ENCODE results near the gene CCR5AS.
"Not testable (repeated sequence)": the region's sequence is repeated elsewhere in the genome, so short reads cannot be mapped to it uniquely, and the experiment has no call there.

CCR5AS gene

GRCh38 chr3:46410669-46411068, 3.8 kb upstream of the CCR5AS start:
- no peak overlapping the region for H3K4me3 ChIP-seq (replicated peaks in 1 of 2; ENCODE audit: low read depth in 2 of 2, low read length in 2 of 2)
- no peak for DNase-seq (ENCODE audit: low read depth in 2 of 2)
- no peak for TF ChIP-seq CTCF (IDR thresholded peaks at IDR 0.05; ENCODE audit: low read depth, low read length)

GRCh38 chr3:46409739-46410489, 3.0 kb upstream of the CCR5AS start:
- TF ChIP-seq CTCF (IDR thresholded peaks at IDR 0.05; ENCODE audit: low read depth, low read length), result no peak
- no peak overlapping the region for H3K4me3 ChIP-seq (replicated peaks in 1 of 2; ENCODE audit: low read depth in 2 of 2, low read length in 2 of 2)
- DNase-seq (ENCODE audit: low read depth in 2 of 2), result no peak

GRCh38 chr3:46408853-46409252, 2.0 kb upstream of the CCR5AS start:
- no peak for DNase-seq (ENCODE audit: low read depth in 2 of 2)
- no peak overlapping the region for H3K4me3 ChIP-seq (replicated peaks in 1 of 2; ENCODE audit: low read depth in 2 of 2, low read length in 2 of 2)
- no peak for TF ChIP-seq CTCF (IDR thresholded peaks at IDR 0.05; ENCODE audit: low read depth, low read length)

- DNase-seq (ENCODE audit: low read depth in 2 of 2), result no peak
- H3K4me3 ChIP-seq (replicated peaks in 1 of 2; ENCODE audit: low read depth in 2 of 2, low read length in 2 of 2), result no peak overlapping the region
- no peak for TF ChIP-seq CTCF (IDR thresholded peaks at IDR 0.05; ENCODE audit: low read depth, low read length)
These were observed 1.1 kb upstream of the CCR5AS start for GRCh38 chr3:46407970-46408369.

GRCh38 chr3:46406443-46406787, 451 bp downstream of the CCR5AS start:
- no peak for TF ChIP-seq CTCF (IDR thresholded peaks at IDR 0.05; ENCODE audit: low read depth, low read length)
- no peak overlapping the region for H3K4me3 ChIP-seq (replicated peaks in 1 of 2; ENCODE audit: low read depth in 2 of 2, low read length in 2 of 2)

GRCh38 chr3:46405301-46406019, 1.4 kb downstream of the CCR5AS start:
- TF ChIP-seq CTCF (IDR thresholded peaks at IDR 0.05; ENCODE audit: low read depth, low read length), result no peak
- H3K4me3 ChIP-seq (replicated peaks in 1 of 2; ENCODE audit: low read depth in 2 of 2, low read length in 2 of 2), result no peak overlapping the region
- DNase-seq (ENCODE audit: low read depth in 2 of 2), result no peak

More at GRCh38 chr3:46406443-46406787, 451 bp downstream of the CCR5AS start:
- DNase-seq (ENCODE audit: low read depth in 2 of 2), result no peak

GRCh38 chr3:46402902-46403301, 4.0 kb downstream of the CCR5AS start:
- DNase-seq (ENCODE audit: low read depth in 2 of 2); H3K4me3 ChIP-seq (replicated peaks in 1 of 2; ENCODE audit: low read depth in 2 of 2, low read length in 2 of 2): not testable (repeated sequence)

Measured in cardiac fibroblast (primary cell).